ENCODE data around the gene PYGO2. TPM values are rescaled to one million over a fixed set of nuclear protein-coding genes. Genes with fewer than 3 reads are reported as not detected.

The PYGO2 gene
- total RNA-seq, 2 experiments from 2014 or later, result 44.3 to 47.3 TPM

GRCh38 chr1:154938604-154939399, 22.8 kb downstream of the PYGO2 start:
- peak overlapping the region; percentile 74 for H3K4me3 ChIP-seq (ENCODE audit: low read depth, low read length, poor library complexity, severe bottlenecking)

DNA sequence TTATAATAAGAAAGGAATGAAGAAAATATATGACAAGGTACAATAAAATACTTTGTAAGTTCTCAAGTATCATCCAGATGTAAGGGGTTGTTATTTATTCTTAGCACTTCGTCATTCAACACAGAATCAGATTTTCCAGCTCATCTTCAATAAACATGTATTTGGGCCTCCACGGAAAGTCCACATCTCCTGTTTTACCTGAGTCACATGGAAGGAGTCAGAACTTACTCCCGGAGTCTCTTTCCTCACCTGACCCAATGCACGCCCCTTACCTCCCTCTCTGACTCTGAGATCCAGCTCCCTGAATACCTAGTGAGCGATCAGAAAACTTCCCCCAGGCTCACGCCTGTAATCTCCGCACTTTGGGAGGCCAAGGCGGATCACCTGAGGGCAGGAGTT, 23.6 kb downstream of the PYGO2 start:
- CTCF ChIA-PET (ENCODE audit: unreplicated experiment), result no interaction called here
- no TSS peak for BruUV-seq (replicated peaks)
- H3K9me2 ChIP-seq (ENCODE audit: insufficient read depth, low read length), result no peaks in the 10 kb centered on the region
- H3K4me1 ChIP-seq (ENCODE audit: insufficient read depth, low read length, poor library complexity, severe bottlenecking), result peaks cover 68% of the 10 kb centered on the region
- H3K27ac ChIP-seq (ENCODE audit: low read depth, low read length, poor library complexity, severe bottlenecking), result peak overlapping the region; percentile 92
- peaks cover 47% of the 10 kb centered on the region for H3K79me2 ChIP-seq (ENCODE audit: insufficient read depth, low read depth, low read length)
- no peak for DNase-seq (ENCODE audit: low spot score)
- no peaks in the 10 kb centered on the region for H3K36me3 ChIP-seq (ENCODE audit: insufficient read depth, low read length)
- peak overlapping the region; percentile 99 for H3K4me2 ChIP-seq (ENCODE audit: low read length)
- peak overlapping the region; percentile 74 for H3K4me3 ChIP-seq (ENCODE audit: low read depth, low read length, poor library complexity, severe bottlenecking)
- intact Hi-C loops (cut with micrococcal nuclease; ENCODE audit: unreplicated experiment), result loop anchor here (2.0 kb wide), 1 partner anchor 379 kb away; the partner anchor contains the start of gene UBE2Q1
- H2AFZ ChIP-seq (ENCODE audit: low read length), result no peak overlapping the region
- POLR2A ChIA-PET, result interaction anchor here (0.6 to 1.2 kb wide), 3 partner anchors 23 to 133 kb away, joined by 3 to 5 read pairs (median 3); no protein-coding TSS in a partner anchor
- H3K9me3 ChIP-seq (ENCODE audit: low read length), result no peaks in the 10 kb centered on the region
- TF ChIP-seq CTCF (conservative IDR thresholded peaks at IDR 0.05; ENCODE audit: low read length) (no peak), EZH2phosphoT487 (IDR thresholded peaks at IDR 0.05; ENCODE audit: borderline replicate concordance, low read depth, low read length) (no peak)
- no peaks in the 10 kb centered on the region for H4K20me1 ChIP-seq (ENCODE audit: insufficient read depth, low read length)

More at GRCh38 chr1:154938604-154939399, 22.8 kb downstream of the PYGO2 start:
- Histone ChIP-seq H3K36me3 (ENCODE audit: insufficient read depth, low read length) (no peaks in the 10 kb centered on the region), H3K9me3 (ENCODE audit: low read length) (no peaks in the 10 kb centered on the region), H3K4me1 (ENCODE audit: insufficient read depth, low read length, poor library complexity, severe bottlenecking) (peaks cover 76% of the 10 kb centered on the region), H3K4me2 (ENCODE audit: low read length) (peak overlapping the region; percentile 99), H3K79me2 (ENCODE audit: insufficient read depth, low read depth, low read length) (peaks cover 47% of the 10 kb centered on the region), H4K20me1 (ENCODE audit: insufficient read depth, low read length) (no peaks in the 10 kb centered on the region), H3K27ac (ENCODE audit: low read depth, low read length, poor library complexity, severe bottlenecking) (peak overlapping the region; percentile 92), H2AFZ (ENCODE audit: low read length) (no peak overlapping the region), H3K9me2 (ENCODE audit: insufficient read depth, low read length) (no peaks in the 10 kb centered on the region)
- intact Hi-C loops (cut with micrococcal nuclease; ENCODE audit: unreplicated experiment), result no loop called here
- BruUV-seq (replicated peaks), result no TSS peak
- TF ChIP-seq EZH2phosphoT487 (IDR thresholded peaks at IDR 0.05; ENCODE audit: borderline replicate concordance, low read depth, low read length) (no peak), CTCF (conservative IDR thresholded peaks at IDR 0.05; ENCODE audit: low read length) (no peak)
- ChIA-PET CTCF (ENCODE audit: unreplicated experiment) (no interaction called here), POLR2A (interaction anchor here (0.6 to 1.2 kb wide), 6 partner anchors 22 to 972 kb away, joined by 3 to 5 read pairs (median 3); no protein-coding TSS in a partner anchor)
- DNase-seq (ENCODE audit: low spot score), result peak; percentile 41
